Brain microvascular endothelial cell (primary cell): Measurements from ENCODE around the gene TMEM131.

Experiments used
- DNase-seq: peaks from one replicate; pipeline ENCODE4 v3.0.0-alpha.2; 2020
- H3K27ac ChIP-seq: fragments of 250-450 bp; sonication (Bioruptor Pico); 2 replicates; pipeline ENCODE4 v1.5.1; 2020; ENCODE audit warnings: mild to moderate bottlenecking, moderate library complexity
- H3K27me3 ChIP-seq: fragments of 250-450 bp; sonication (Bioruptor Pico); replicated peaks from 2 replicates; pipeline ENCODE4 v1.5.1; 2020; ENCODE audit warnings: mild to moderate bottlenecking
- H3K36me3 ChIP-seq: fragments of 250-450 bp; sonication (Bioruptor Pico); replicated peaks from 2 replicates; pipeline ENCODE4 v1.5.1; 2020; ENCODE audit warnings: mild to moderate bottlenecking
- H3K4me3 ChIP-seq: 2 replicates; pipeline ENCODE4 v1.5.1; 2011; ENCODE audit warnings: low read depth, mild to moderate bottlenecking, control low read depth, low read length, moderate library complexity
- CTCF ChIP-seq: IDR thresholded peaks from 2 replicates; pipeline ENCODE4 v1.5.1; 2011; ENCODE audit warnings: low read depth, mild to moderate bottlenecking, moderate library complexity, low read length, control low read depth, inconsistent platforms; ENCODE audit errors: missing control alignments
- in situ Hi-C: cut with HindIII; loops from 2 replicates; pipeline ENCODE4 v1.10.0; 2017; ENCODE audit warnings: low sequenced_read_pairs, low pct_ligation_motif_present

Gene TMEM131

GRCh38 chr2:98029718-98030222 is 34.0 kb upstream of the TMEM131 start:
- no peak for TF ChIP-seq CTCF
- Histone ChIP-seq H3K27ac (peak overlapping the region; percentile 94), H3K36me3 (no peaks in the 10 kb centered on the region), H3K27me3 (no peaks in the 10 kb centered on the region), H3K4me3 (no peak overlapping the region)
- in situ Hi-C loops: no loop called here
- peak; percentile 83 for DNase-seq

- in situ Hi-C loops: no loop called here
- H3K27me3 ChIP-seq: no peaks in the 10 kb centered on the region
- no peak for TF ChIP-seq CTCF
- H3K36me3 ChIP-seq: no peaks in the 10 kb centered on the region
- no peak overlapping the region for H3K4me3 ChIP-seq
- DNase-seq: peak; percentile 40
- H3K27ac ChIP-seq: peak overlapping the region; percentile 94
Measured at GRCh38 chr2:98028931-98029717, 33.4 kb upstream of the TMEM131 start.

- Histone ChIP-seq H3K27me3 (no peaks in the 10 kb centered on the region), H3K36me3 (no peaks in the 10 kb centered on the region), H3K4me3 (no peak overlapping the region), H3K27ac (peak overlapping the region; percentile 94)
- no peak for TF ChIP-seq CTCF
- DNase-seq: peak; percentile 89
- in situ Hi-C loops: no loop called here
Measured at GRCh38 chr2:98028101-98028561, 32.4 kb upstream of the TMEM131 start.

- DNase-seq: no peak
- Histone ChIP-seq H3K36me3 (no peaks in the 10 kb centered on the region), H3K27me3 (no peaks in the 10 kb centered on the region), H3K27ac (peak overlapping the region; percentile 94), H3K4me3 (no peak overlapping the region)
- TF ChIP-seq CTCF: no peak
- in situ Hi-C loops: no loop called here
Measured at GRCh38 chr2:98027538-98027937, 31.8 kb upstream of the TMEM131 start.

GRCh38 chr2:98026927-98027522 is 31.3 kb upstream of the TMEM131 start:
- no peak for TF ChIP-seq CTCF
- H3K27me3 ChIP-seq: no peaks in the 10 kb centered on the region
- in situ Hi-C loops: no loop called here
- peak overlapping the region; percentile 94 for H3K27ac ChIP-seq
- H3K4me3 ChIP-seq: no peak overlapping the region
- no peaks in the 10 kb centered on the region for H3K36me3 ChIP-seq
- DNase-seq: no peak
